ENCODE measurements around the gene COL20A1. TPM values are rescaled to one million over a fixed set of nuclear protein-coding genes. Genes with fewer than 3 reads are reported as not detected.

COL20A1 gene
- total and polyA plus RNA-seq, 2 donors (not counting 1 experiment from before 2014, with no cell fraction given): not detected

- H3K9me3 ChIP-seq (ENCODE audit: control extremely low read depth in 1 of 3, control insufficient read depth in 2 of 3, insufficient read depth in 1 of 3, low read length in 2 of 3): peaks cover 0 to 12% (median 0%) of the 10 kb centered on the region in 3 donors
- no peak overlapping the region for H3K4me3 ChIP-seq (ENCODE audit: control extremely low read depth in 1 of 5, extremely low read depth in 1 of 5, insufficient read depth in 1 of 5, low read depth in 2 of 5, low read length in 4 of 5)
- no peak overlapping the region for H2AFZ ChIP-seq (ENCODE audit: insufficient read depth, low read depth, low read length, poor library complexity, severe bottlenecking)
- TF ChIP-seq CTCF (IDR thresholded peaks at IDR 0.05) (no peak), EZH2 (IDR thresholded peaks at IDR 0.05; ENCODE audit: borderline replicate concordance, insufficient read depth, low read depth, low read length, poor library complexity, severe bottlenecking) (no peak)
- peaks cover 0 to 23% (median 0%) of the 10 kb centered on the region in 4 experiments for H3K27me3 ChIP-seq (replicated peaks in 1 of 4; ENCODE audit: control extremely low read depth in 1 of 4, control insufficient read depth in 3 of 4, insufficient read depth in 4 of 4, low read length in 3 of 4)
- no peaks in the 10 kb centered on the region for H3K9me3 Mint-ChIP-seq (ENCODE audit: insufficient read depth)
- intact Hi-C loops (cut with micrococcal nuclease): no loop called here
- H3K36me3 ChIP-seq (replicated peaks in 1 of 2; ENCODE audit: control extremely low read depth in 1 of 2, control insufficient read depth in 1 of 2, extremely low read depth in 1 of 2, insufficient read depth in 2 of 2, low read length in 1 of 2): no peaks in the 10 kb centered on the region
- no peaks in the 10 kb centered on the region for H3K4me1 ChIP-seq (ENCODE audit: control insufficient read depth in 2 of 2, insufficient read depth in 2 of 2, low read length in 2 of 2)
- no peak for DNase-seq
- H3K9ac ChIP-seq (ENCODE audit: low read length): no peak overlapping the region
- ChIA-PET CTCF (no interaction called here), POLR2A (no interaction called here)
- H3K79me2 ChIP-seq (ENCODE audit: control insufficient read depth, insufficient read depth, low read length): no peaks in the 10 kb centered on the region
- 8% methylated on average over 25 of the region's 32 CpGs for WGBS (ENCODE audit: insufficient coverage)
- H3K4me2 ChIP-seq (replicated peaks; ENCODE audit: low read depth, low read length, poor library complexity, severe bottlenecking): no peak overlapping the region
- no peaks in the 10 kb centered on the region for H3K4me1 Mint-ChIP-seq
- H3K27me3 Mint-ChIP-seq: peaks cover 21% of the 10 kb centered on the region
- H3K27ac ChIP-seq (ENCODE audit: low read length in 2 of 2): no peak overlapping the region
- H4K20me1 ChIP-seq (ENCODE audit: control insufficient read depth, insufficient read depth, low read length, poor library complexity, severe bottlenecking): no peaks in the 10 kb centered on the region
- no peak overlapping the region for H3K4me3 Mint-ChIP-seq
- no peak for ATAC-seq (ENCODE audit: low read depth)
- no peak overlapping the region for H3K27ac Mint-ChIP-seq
These were observed 84.4 kb downstream of the COL20A1 start for GRCh38 chr20:63377256-63377941.

DNA sequence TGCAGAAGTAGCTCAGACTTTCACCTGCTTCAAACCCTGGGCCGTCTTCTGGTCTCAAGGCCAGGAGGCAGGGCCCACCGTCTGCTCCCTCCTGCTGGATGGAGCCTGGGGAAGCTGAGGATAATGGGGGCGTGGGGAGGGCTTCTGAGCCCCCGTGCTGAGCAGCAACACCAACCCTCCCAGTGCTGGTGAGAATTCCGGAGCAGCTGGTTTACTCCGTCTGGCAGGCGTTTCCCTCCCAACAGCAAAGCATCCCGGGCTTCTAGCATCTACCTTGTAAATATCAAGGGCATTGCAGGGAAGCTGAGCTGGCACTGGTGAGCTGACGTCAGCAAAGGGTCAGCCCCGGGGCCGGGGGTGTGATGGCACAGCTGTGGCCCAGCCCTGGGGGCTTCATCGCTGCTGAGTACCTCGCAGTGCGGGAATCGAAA is 85.0 kb downstream of the COL20A1 start:
- Histone ChIP-seq H3K27me3 (replicated peaks in 1 of 4; ENCODE audit: control extremely low read depth in 1 of 4, control insufficient read depth in 3 of 4, insufficient read depth in 4 of 4, low read length in 3 of 4) (peaks cover 0 to 23% (median 0%) of the 10 kb centered on the region in 4 experiments), H3K79me2 (ENCODE audit: control insufficient read depth, insufficient read depth, low read length) (no peaks in the 10 kb centered on the region), H3K4me3 (ENCODE audit: control extremely low read depth in 1 of 5, extremely low read depth in 1 of 5, insufficient read depth in 1 of 5, low read depth in 2 of 5, low read length in 4 of 5) (no peak overlapping the region), H3K36me3 (replicated peaks in 1 of 2; ENCODE audit: control extremely low read depth in 1 of 2, control insufficient read depth in 1 of 2, extremely low read depth in 1 of 2, insufficient read depth in 2 of 2, low read length in 1 of 2) (no peaks in the 10 kb centered on the region), H3K4me2 (replicated peaks; ENCODE audit: low read depth, low read length, poor library complexity, severe bottlenecking) (no peak overlapping the region), H3K9me3 (ENCODE audit: control extremely low read depth in 1 of 3, control insufficient read depth in 2 of 3, insufficient read depth in 1 of 3, low read length in 2 of 3) (peaks cover 0 to 14% (median 0%) of the 10 kb centered on the region in 3 donors), H3K27ac (ENCODE audit: low read length in 2 of 2) (no peak overlapping the region), H2AFZ (ENCODE audit: insufficient read depth, low read depth, low read length, poor library complexity, severe bottlenecking) (no peak overlapping the region), H3K9ac (ENCODE audit: low read length) (no peak overlapping the region), H4K20me1 (ENCODE audit: control insufficient read depth, insufficient read depth, low read length, poor library complexity, severe bottlenecking) (no peaks in the 10 kb centered on the region), H3K4me1 (ENCODE audit: control insufficient read depth in 2 of 2, insufficient read depth in 2 of 2, low read length in 2 of 2) (no peaks in the 10 kb centered on the region)
- Mint-ChIP-seq H3K4me3 (no peak overlapping the region), H3K27me3 (peaks cover 21% of the 10 kb centered on the region), H3K4me1 (no peaks in the 10 kb centered on the region), H3K27ac (no peak overlapping the region), H3K9me3 (ENCODE audit: insufficient read depth) (no peaks in the 10 kb centered on the region)
- ATAC-seq (ENCODE audit: low read depth) (no peak), DNase-seq (no peak)
- TF ChIP-seq CTCF (IDR thresholded peaks at IDR 0.05) (no peak), EZH2 (IDR thresholded peaks at IDR 0.05; ENCODE audit: borderline replicate concordance, insufficient read depth, low read depth, low read length, poor library complexity, severe bottlenecking) (no peak)
- POLR2A ChIA-PET: no interaction called here
- intact Hi-C loops (cut with micrococcal nuclease): no loop called here
- CTCF ChIA-PET: no interaction called here
- 49% methylated on average over 13 of the region's 15 CpGs for WGBS (ENCODE audit: insufficient coverage)

Measured in B cell (primary cell).